Hepatocyte (in vitro differentiated cells): Measurements from ENCODE around the gene RBP7. TPM values are rescaled to one million over a fixed set of nuclear protein-coding genes. Genes with fewer than 3 reads are reported as not detected.
A peak's percentile ranks its signal among the peaks of the same experiment; 100 is the strongest.

Experiments
- DNase-seq: peaks from one replicate; pipeline ENCODE4 v3.0.0-alpha.2; 2016; ENCODE audit warnings: low spot score
- H2AFZ ChIP-seq: fragments of 200-600 bp; sonication (generic); 2 replicates; pipeline ENCODE4 v1.6.0; 2016; ENCODE audit warnings: antibody characterized with exemption, mild to moderate bottlenecking
- H3K27ac ChIP-seq: fragments of 200-600 bp; sonication (generic); 2 replicates; pipeline ENCODE4 v1.5.1; 2016; ENCODE audit warnings: mild to moderate bottlenecking
- H3K27me3 ChIP-seq: fragments of 200-600 bp; sonication (generic); 2 replicates; pipeline ENCODE4 v1.6.1; 2016
- H3K36me3 ChIP-seq: fragments of 200-600 bp; sonication (generic); replicated peaks from 2 replicates; pipeline ENCODE4 v1.5.1; 2016; ENCODE audit warnings: low read depth; ENCODE audit not compliant: insufficient read depth
- H3K4me1 ChIP-seq: fragments of 200-600 bp; sonication (generic); 2 replicates; pipeline ENCODE4 v1.5.1; 2016; ENCODE audit warnings: mild to moderate bottlenecking, moderate library complexity; ENCODE audit not compliant: insufficient read depth
- H3K4me2 ChIP-seq: fragments of 200-600 bp; sonication (generic); 2 replicates; pipeline ENCODE4 v1.6.0; 2016
- H3K4me3 ChIP-seq: fragments of 200-600 bp; sonication (generic); 2 replicates; pipeline ENCODE4 v1.5.1; 2016; ENCODE audit warnings: mild to moderate bottlenecking
- H3K79me2 ChIP-seq: fragments of 200-600 bp; sonication (generic); 2 replicates; pipeline ENCODE4 v1.6.0; 2017; ENCODE audit warnings: mild to moderate bottlenecking
- H3K9me2 ChIP-seq: fragments of 200-600 bp; sonication (generic); replicated peaks from 2 replicates; pipeline ENCODE4 v1.6.0; 2017; ENCODE audit warnings: mild to moderate bottlenecking; ENCODE audit not compliant: insufficient read depth
- H3K9me3 ChIP-seq: fragments of 200-600 bp; sonication (generic); 2 replicates; pipeline ENCODE4 v1.5.1; 2016; ENCODE audit warnings: low read depth, mild to moderate bottlenecking
- H4K20me1 ChIP-seq: fragments of 200-600 bp; sonication (generic); 2 replicates; pipeline ENCODE4 v1.6.0; 2016; ENCODE audit warnings: mild to moderate bottlenecking; ENCODE audit not compliant: insufficient read depth, poor library complexity, severe bottlenecking
- EZH2 ChIP-seq: fragments of 200-600 bp; sonication (generic); IDR thresholded peaks from 2 replicates; pipeline ENCODE4 v1.6.1; 2016; ENCODE audit warnings: antibody characterized with exemption, mild to moderate bottlenecking, borderline replicate concordance
- EZH2phosphoT487 ChIP-seq: fragments of 200-600 bp; sonication (generic); IDR thresholded peaks from one replicate; pipeline ENCODE4 v1.6.1; 2018; ENCODE audit warnings: antibody characterized with exemption, mild to moderate bottlenecking, low read depth, moderate library complexity; ENCODE audit not compliant: unreplicated experiment, severe bottlenecking
- WGBS: methylation state at CpG from one replicate; pipeline ENCODE4 v1.1.6; 2016; ENCODE audit warnings: low lambda C conversion rate; ENCODE audit errors: missing lambda C conversion rate; 5-methylcytosine and 5-hydroxymethylcytosine counted together
- polyA plus RNA-seq: library from polyadenylated mRNA; unstranded; fragments of >200 nt; fragmentation: Nextera tagmentation; extraction: Ambion mirVana; gene quantifications from 2 replicates; pipeline ENCODE4 v1.2.1, GENCODE V29; 2016
- total RNA-seq: library from RNA; depleted of rRNA; stranded (reverse); fragments of >200 nt; gene quantifications from 2 replicates; pipeline ENCODE4 v1.2.3, GENCODE V29; 2014
- TF ChIP-seq, protein P1 (sequence below): fragments of 200-600 bp; sonication (generic); IDR thresholded peaks from 2 replicates; pipeline ENCODE4 v1.5.1; 2016; ENCODE audit warnings: antibody characterized with exemption, mild to moderate bottlenecking; ENCODE audit not compliant: poor library complexity

RBP7 gene
- total and polyA plus RNA-seq, 2 experiments from 2014 or later, result 0.25 to 0.50 TPM

DNA sequence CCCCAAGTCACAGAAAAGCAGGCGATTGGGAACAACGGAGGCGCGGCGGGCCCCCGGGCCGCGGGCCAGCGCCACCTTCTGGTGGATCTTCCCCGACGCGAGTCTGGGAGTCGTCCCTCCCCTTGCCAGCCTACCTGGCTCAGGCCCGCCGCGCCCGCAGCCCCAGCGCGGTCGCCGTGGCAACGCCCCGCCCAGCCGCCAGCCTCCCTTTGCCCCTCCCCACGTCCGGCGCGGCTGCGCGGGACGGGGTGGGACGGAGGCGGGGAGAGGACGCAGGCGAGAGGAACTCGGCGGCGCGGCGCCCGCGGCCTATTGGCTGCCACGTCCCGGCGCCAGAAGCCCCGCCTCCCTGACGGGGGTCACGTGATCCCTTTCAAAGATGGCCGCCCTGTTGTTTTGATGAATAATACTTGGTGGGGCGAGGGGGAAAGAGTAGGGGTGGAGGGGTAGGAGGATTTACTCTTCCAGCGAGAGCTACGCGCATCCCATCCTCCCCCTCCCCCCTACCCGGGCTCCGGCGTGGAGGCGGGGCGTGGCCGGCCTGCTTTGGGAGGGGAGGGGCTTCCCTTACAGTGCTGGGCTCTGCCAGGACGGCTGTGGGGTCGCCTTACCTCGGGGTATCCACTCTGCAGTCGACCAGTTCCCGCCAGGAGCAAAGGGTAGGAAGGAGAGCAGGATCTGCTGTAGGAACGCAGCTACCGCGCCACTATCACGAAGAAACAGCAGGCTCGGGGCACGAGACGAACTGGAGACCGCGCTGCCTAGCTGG, 35.7 kb downstream of the RBP7 start, which contains the start of gene UBE4B:
Gene UBE4B, plus strand, starts transcription at position 369 of the 769 bp plus-strand sequence. CDS start 713 bp downstream, outside the sequence.
- Histone ChIP-seq H3K4me1 (peaks cover 4% of the 10 kb centered on the region), H3K79me2 (peaks cover 41% of the 10 kb centered on the region), H3K36me3 (no peaks in the 10 kb centered on the region), H3K27me3 (no peaks in the 10 kb centered on the region), H3K4me2 (peak within 1 kb of the TSS; percentile 89), H3K9me2 (no peaks in the 10 kb centered on the region), H4K20me1 (no peaks in the 10 kb centered on the region), H3K9me3 (no peaks in the 10 kb centered on the region), H3K4me3 (peak within 1 kb of the TSS; percentile 92), H2AFZ (peak within 1 kb of the TSS; percentile 85), H3K27ac (peak within 1 kb of the TSS; percentile 87)
- WGBS, result under 1% methylated on average over 36 of the region's 73 CpGs
- TF ChIP-seq, protein P1, sequence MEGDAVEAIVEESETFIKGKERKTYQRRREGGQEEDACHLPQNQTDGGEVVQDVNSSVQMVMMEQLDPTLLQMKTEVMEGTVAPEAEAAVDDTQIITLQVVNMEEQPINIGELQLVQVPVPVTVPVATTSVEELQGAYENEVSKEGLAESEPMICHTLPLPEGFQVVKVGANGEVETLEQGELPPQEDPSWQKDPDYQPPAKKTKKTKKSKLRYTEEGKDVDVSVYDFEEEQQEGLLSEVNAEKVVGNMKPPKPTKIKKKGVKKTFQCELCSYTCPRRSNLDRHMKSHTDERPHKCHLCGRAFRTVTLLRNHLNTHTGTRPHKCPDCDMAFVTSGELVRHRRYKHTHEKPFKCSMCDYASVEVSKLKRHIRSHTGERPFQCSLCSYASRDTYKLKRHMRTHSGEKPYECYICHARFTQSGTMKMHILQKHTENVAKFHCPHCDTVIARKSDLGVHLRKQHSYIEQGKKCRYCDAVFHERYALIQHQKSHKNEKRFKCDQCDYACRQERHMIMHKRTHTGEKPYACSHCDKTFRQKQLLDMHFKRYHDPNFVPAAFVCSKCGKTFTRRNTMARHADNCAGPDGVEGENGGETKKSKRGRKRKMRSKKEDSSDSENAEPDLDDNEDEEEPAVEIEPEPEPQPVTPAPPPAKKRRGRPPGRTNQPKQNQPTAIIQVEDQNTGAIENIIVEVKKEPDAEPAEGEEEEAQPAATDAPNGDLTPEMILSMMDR, result peak; percentile 91
- TF ChIP-seq EZH2phosphoT487, result no peak
- peak; percentile 100 for DNase-seq

- Histone ChIP-seq H3K4me1 (peaks cover 4% of the 10 kb centered on the region), H3K27ac (peak overlapping the region; percentile 87), H3K36me3 (no peaks in the 10 kb centered on the region), H2AFZ (peak overlapping the region; percentile 67), H3K9me2 (no peaks in the 10 kb centered on the region), H3K4me2 (peak overlapping the region; percentile 89), H3K9me3 (no peaks in the 10 kb centered on the region), H4K20me1 (no peaks in the 10 kb centered on the region), H3K27me3 (no peaks in the 10 kb centered on the region), H3K4me3 (peak overlapping the region; percentile 92), H3K79me2 (peaks cover 47% of the 10 kb centered on the region)
- DNase-seq, result peak; percentile 58
- TF ChIP-seq, protein P1, result no peak
- TF ChIP-seq EZH2phosphoT487 (no peak), EZH2 (no peak)
- under 1% methylated on average over 19 of the region's 19 CpGs for WGBS
Measured at GRCh38 chr1:10033359-10033845, 36.4 kb downstream of the RBP7 start.

DNA sequence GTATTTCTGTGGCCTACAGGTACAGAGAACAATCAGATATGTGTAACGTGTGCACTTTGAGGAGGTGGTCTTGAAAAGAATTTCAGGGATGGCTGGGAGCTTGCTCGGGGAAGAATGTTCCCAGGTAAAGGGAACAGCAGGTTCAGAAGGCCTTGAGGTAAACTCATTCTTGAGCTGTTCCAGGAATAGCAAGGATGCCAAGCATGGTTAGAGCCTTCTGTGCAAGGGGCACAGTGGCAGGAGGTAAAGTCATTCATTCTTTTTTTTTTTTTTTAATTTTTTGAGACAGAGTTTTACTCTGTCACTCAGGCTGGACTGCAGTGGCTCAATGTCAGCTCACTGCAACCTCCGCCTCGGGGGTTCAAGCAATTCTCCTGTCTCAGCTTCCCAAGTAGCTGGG, 45.7 kb downstream of the RBP7 start:
- Histone ChIP-seq H3K9me3 (no peaks in the 10 kb centered on the region), H3K4me3 (no peak overlapping the region), H3K27ac (no peak overlapping the region), H3K9me2 (no peaks in the 10 kb centered on the region), H4K20me1 (peaks cover 15% of the 10 kb centered on the region), H2AFZ (no peak overlapping the region), H3K79me2 (peaks cover 99% of the 10 kb centered on the region), H3K27me3 (no peaks in the 10 kb centered on the region), H3K36me3 (no peaks in the 10 kb centered on the region), H3K4me1 (peaks cover 12% of the 10 kb centered on the region), H3K4me2 (no peak overlapping the region)
- WGBS, result 91% methylated on average over 4 of the region's 4 CpGs
- DNase-seq, result no peak
- TF ChIP-seq, protein P1, result no peak
- TF ChIP-seq EZH2 (no peak), EZH2phosphoT487 (no peak)
